Astrocyte of the cerebellum (primary cell): ENCODE data around the gene SAFB.

Experiments used
- DNase-seq: peaks from one replicate; pipeline ENCODE4 v3.0.0-alpha.2; 2011; ENCODE audit warnings: low read depth
- H3K4me3 ChIP-seq: 2 replicates; pipeline ENCODE4 v1.5.1; 2011; ENCODE audit warnings: mild to moderate bottlenecking, low read depth, low read length, moderate library complexity
- in situ Hi-C: cut with HindIII; loops from 2 replicates; pipeline ENCODE4 v1.10.0; 2017; ENCODE audit warnings: low sequenced_read_pairs
- TF ChIP-seq, protein P1 (sequence below): IDR thresholded peaks from 2 replicates; pipeline ENCODE4 v1.5.1; 2012; ENCODE audit warnings: low read length, low read depth, moderate library complexity, mild to moderate bottlenecking; ENCODE audit errors: missing control alignments

Gene SAFB

DNA sequence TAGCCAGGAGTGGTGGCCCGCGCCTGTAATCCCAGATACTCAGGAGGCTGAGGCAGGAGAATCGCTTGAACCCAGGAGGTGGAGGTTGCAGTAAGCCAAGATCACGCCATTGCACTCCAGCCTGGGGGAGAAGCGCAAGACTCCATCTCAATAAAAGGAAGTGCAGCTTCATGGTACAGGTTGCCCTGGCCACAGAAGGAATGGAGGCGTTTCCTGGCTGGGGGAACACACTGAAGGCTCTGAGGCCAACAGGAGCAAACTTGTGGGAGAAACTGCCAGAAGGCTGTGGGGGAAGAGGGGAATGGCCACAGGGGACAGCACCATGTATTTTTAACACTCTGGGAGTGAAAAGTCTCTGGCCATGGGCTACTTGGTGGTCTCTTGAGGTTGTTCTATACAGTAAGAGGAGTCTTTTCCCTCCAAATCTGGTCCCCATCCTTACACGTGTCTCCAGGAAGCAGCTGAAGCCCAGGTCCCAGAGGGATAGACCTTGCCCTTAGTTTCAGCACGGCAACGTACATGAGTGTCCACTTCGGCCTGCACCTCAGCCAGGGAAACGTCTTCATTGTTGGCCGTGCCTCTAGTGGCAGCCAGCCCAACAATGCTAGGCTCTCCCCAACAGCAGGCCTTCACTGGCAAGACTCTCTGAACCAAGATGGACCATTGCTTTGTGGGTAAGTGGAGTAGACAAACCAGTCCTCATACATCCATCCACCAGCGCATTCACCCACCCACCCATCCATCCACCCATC lies 50.0 kb downstream of the SAFB start:
- no peak for DNase-seq
- in situ Hi-C loops = no loop called here
- TF ChIP-seq, protein P1, sequence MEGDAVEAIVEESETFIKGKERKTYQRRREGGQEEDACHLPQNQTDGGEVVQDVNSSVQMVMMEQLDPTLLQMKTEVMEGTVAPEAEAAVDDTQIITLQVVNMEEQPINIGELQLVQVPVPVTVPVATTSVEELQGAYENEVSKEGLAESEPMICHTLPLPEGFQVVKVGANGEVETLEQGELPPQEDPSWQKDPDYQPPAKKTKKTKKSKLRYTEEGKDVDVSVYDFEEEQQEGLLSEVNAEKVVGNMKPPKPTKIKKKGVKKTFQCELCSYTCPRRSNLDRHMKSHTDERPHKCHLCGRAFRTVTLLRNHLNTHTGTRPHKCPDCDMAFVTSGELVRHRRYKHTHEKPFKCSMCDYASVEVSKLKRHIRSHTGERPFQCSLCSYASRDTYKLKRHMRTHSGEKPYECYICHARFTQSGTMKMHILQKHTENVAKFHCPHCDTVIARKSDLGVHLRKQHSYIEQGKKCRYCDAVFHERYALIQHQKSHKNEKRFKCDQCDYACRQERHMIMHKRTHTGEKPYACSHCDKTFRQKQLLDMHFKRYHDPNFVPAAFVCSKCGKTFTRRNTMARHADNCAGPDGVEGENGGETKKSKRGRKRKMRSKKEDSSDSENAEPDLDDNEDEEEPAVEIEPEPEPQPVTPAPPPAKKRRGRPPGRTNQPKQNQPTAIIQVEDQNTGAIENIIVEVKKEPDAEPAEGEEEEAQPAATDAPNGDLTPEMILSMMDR = no peak
- no peak overlapping the region for H3K4me3 ChIP-seq

DNA sequence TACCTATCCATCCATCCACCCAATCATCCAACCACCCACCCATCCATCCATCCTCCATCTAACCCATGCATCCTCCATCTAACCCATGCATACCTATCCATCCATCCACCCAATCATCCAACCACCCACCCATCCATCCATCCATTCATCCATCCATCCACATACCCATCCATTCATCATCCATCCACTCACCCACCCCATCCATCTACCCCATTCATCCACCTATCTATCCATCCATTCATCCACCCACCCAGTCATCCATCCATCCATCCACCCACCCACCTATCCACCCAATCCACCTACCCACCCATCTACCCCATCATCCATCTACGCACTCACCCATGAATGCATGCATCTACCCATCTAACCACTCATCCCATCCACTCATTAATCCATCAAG lies 50.9 kb downstream of the SAFB start:
- TF ChIP-seq, protein P1 = no peak
- DNase-seq = no peak
- in situ Hi-C loops = no loop called here
- H3K4me3 ChIP-seq = no peak overlapping the region

DNA sequence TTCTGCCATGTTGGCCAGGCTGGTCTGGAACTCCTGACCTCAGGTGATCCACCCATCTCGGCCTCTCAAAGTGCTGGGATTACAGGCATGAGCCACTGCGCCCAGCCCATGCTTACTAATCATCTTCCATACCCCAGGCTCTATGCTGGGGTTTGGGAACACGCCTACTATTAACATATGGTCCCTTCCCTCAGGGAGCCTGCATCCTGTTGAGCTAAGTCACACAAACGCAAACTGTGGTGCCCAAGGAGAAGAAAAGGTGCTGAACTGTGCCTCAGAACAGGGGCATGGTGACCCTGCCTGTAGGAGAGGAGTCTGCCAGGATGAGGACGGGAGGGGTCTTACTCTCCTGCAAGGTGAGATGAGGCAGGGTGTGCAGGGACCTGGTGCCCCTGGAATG lies 51.8 kb downstream of the SAFB start:
- H3K4me3 ChIP-seq = no peak overlapping the region
- in situ Hi-C loops = no loop called here
- TF ChIP-seq, protein P1 = no peak
- no peak for DNase-seq

DNA sequence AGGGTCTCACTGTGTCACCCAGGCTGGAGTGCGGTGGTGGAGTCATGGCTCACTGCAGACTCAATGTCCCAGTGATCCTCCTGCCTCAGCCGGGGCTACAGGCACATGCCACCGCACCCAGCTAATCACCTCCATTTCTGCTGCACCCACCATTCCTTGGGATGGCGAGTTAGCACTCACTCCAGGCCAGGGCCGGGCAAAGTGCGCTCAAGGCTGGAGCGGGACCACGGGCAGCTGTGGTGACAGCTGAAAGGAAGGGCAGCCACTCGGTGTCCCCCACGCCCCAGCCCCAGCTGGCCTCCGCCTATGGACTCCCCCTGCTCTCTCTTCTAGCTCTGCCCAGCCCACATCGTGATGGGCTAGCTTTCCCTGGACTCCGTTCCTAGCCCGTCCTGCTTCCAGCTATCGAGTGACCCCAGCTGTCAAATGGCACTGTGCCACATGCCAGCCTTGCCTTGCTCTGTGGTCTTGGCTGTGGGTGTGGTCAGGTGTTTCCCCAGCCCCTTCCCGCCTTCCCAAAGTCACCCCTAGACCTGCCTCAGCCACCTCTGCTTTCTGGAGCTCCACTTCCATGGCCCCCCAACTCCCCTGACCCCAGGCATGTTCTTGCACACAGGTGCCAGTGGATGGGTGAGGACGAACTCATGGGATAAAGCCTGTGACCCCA lies 53.4 kb downstream of the SAFB start:
- DNase-seq = no peak
- H3K4me3 ChIP-seq = no peak overlapping the region
- in situ Hi-C loops = no loop called here
- TF ChIP-seq, protein P1 = no peak

DNA sequence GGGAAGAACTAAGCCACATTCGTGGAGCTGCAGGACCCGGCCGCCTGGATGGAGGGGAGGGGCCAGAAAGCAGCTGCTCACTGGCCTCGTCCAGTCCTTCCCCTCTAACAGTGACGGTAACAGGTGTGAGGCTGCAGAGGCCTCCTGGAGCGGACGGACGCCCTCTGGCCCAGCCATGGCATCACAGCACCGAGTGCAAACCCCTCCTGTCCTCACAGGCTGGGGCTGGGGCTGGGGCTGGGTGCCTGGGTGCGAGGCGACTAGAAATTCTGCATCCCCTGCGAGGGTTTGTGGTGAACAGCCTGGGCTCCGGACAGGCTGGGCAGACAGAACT lies 53.9 kb downstream of the SAFB start:
- in situ Hi-C loops = no loop called here
- TF ChIP-seq, protein P1 = no peak
- no peak for DNase-seq
- H3K4me3 ChIP-seq = no peak overlapping the region

DNA sequence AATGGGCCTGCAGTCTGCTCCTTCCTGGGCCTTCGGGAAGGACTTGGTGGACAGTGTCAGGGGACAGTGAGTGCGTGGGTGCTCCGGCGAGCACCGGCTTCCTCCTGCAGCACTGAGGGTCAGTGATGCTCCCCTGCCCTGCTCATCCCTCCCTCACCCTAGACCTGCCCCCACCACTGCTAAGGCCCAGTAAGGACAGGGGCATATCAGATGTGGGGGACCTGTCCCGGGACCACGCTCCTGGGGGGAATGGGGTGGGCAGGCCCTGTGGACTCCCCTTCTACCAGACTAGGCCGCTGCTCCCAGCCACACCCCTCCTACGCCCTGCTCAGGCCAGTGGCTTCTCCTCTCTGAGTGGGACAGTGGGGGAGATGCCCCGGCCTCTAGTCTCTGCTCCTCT lies 54.3 kb downstream of the SAFB start:
- DNase-seq = no peak
- TF ChIP-seq, protein P1 = no peak
- no peak overlapping the region for H3K4me3 ChIP-seq
- in situ Hi-C loops = no loop called here
